ENCODE measurements around the gene JARID2.
"Not testable (repeated sequence)": the region's sequence is repeated elsewhere in the genome, so short reads cannot be mapped to it uniquely, and the experiment has no call there.

JARID2 gene

GRCh38 chr6:15287670-15288375 is 42.0 kb downstream of the JARID2 start:
- no peak for DNase-seq (ENCODE audit: low read depth in 2 of 2)

GRCh38 chr6:15288856-15289255 is 43.0 kb downstream of the JARID2 start:
- DNase-seq (ENCODE audit: low read depth in 2 of 2), result no peak

DNA sequence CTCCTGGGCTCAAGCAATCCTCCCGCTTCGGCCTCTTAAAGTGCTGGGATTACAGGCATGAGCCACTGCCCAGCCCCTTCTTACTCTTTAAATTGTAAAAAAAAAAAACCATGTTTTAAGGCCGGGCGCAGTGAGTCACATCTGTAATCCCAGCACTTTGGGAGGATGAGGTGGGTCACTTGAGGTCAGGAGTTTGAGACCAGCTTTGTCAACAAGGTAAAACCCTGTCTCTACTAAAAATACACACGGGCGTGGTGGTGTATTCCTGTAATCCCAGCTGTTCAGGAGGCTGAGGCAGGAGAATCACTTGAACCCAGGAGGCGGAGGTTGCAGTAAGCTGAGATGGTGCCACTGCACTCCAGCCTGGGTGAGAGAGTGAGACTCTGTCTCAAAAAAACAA is 43.6 kb downstream of the JARID2 start:
- not testable (repeated sequence) for DNase-seq (ENCODE audit: low read depth in 2 of 2)

DNA sequence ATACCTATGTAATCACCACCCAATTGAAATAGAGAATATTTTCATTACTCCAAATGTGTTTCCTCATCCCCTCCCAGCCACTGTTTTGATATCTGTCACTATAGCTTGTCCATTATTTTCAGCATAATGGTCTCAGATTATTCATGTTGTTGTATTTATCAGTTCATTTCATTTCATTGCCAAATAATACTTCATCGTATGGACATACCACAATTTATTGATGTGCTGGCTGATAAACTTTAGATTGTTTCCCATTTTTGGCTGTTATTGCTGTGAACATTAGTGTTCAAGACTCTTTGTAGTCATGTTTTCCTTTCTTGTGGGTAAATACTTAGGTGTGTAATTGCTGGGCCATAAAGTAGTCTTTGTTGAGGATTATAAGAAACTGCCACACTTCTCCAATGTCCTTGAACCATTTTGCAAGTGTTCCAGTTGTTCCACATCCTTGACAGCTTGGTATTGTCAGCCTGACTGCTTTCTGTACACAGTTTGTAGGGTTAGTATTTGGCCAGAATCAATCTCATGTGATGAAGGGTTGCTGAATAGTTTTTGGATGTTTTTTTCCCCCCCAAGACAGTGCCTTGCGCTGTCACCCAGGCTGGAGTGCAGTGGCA is 44.3 kb downstream of the JARID2 start:
- no peak for DNase-seq (ENCODE audit: low read depth in 2 of 2)

GRCh38 chr6:15290962-15291704 is 45.3 kb downstream of the JARID2 start:
- no peak for DNase-seq (ENCODE audit: low read depth in 2 of 2)

- no peak for DNase-seq (ENCODE audit: low read depth in 2 of 2)
These were observed 46.9 kb downstream of the JARID2 start for GRCh38 chr6:15292721-15293302.

GRCh38 chr6:15293674-15294073 is 47.8 kb downstream of the JARID2 start:
- no peak for DNase-seq (ENCODE audit: low read depth in 2 of 2)

GRCh38 chr6:15294504-15294903 is 48.6 kb downstream of the JARID2 start:
- no peak for DNase-seq (ENCODE audit: low read depth in 2 of 2)

GRCh38 chr6:15296249-15296648 is 50.4 kb downstream of the JARID2 start:
- no peak for DNase-seq (ENCODE audit: low read depth in 2 of 2)

GRCh38 chr6:15296735-15297134 is 50.9 kb downstream of the JARID2 start:
- peak in 1 of 2 donors; percentile 10 for DNase-seq (ENCODE audit: low read depth in 2 of 2)

GRCh38 chr6:15297167-15297566 is 51.3 kb downstream of the JARID2 start:
- not testable (repeated sequence) for DNase-seq (ENCODE audit: low read depth in 2 of 2)

GRCh38 chr6:15297895-15298590 is 52.2 kb downstream of the JARID2 start:
- DNase-seq (ENCODE audit: low read depth in 2 of 2), result no peak

GRCh38 chr6:15299430-15300131 is 53.7 kb downstream of the JARID2 start:
- peak; percentile 22 to 38 for DNase-seq (ENCODE audit: low read depth in 2 of 2)

GRCh38 chr6:15301179-15302006 is 55.5 kb downstream of the JARID2 start:
- no peak for DNase-seq (ENCODE audit: low read depth in 2 of 2)

DNA sequence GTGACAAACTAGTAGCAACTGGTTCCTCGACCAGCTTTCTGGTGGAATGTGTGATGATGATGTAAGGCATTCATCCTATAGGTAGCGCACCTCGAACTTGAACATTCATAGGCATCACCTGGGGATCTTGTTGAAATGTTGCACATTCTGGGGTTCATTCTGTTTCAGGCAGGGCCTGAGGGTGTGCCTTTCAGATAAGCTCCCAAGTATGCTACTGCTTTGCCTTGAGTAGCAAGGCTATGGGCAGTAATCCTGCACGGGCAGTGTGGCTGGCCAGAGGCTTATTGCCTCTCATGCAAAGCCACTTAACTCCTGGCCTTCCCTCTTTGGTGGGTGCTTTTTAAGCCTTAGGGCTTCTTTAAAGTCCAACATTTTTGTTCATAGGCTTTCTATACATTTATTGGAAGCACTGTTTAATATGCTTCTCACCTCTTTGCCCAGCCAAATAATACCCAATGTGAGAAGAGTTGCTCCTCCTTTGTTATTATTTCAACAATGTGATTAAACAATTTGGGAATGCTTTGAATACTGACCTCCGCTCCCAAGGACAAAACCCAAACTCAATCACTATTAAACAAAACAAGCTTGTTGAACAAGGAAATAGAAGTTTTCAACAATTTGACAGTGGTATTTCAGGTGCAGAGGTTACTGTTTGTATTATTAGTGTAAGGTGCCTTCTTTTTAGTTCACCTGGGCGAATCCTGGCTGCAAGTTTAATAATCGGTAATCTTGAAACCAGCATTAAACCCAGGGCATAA is 57.5 kb downstream of the JARID2 start:
- no peak for DNase-seq (ENCODE audit: low read depth in 2 of 2)

- no peak for DNase-seq (ENCODE audit: low read depth in 2 of 2)
These were observed 58.0 kb downstream of the JARID2 start for GRCh38 chr6:15303920-15304291.

DNA sequence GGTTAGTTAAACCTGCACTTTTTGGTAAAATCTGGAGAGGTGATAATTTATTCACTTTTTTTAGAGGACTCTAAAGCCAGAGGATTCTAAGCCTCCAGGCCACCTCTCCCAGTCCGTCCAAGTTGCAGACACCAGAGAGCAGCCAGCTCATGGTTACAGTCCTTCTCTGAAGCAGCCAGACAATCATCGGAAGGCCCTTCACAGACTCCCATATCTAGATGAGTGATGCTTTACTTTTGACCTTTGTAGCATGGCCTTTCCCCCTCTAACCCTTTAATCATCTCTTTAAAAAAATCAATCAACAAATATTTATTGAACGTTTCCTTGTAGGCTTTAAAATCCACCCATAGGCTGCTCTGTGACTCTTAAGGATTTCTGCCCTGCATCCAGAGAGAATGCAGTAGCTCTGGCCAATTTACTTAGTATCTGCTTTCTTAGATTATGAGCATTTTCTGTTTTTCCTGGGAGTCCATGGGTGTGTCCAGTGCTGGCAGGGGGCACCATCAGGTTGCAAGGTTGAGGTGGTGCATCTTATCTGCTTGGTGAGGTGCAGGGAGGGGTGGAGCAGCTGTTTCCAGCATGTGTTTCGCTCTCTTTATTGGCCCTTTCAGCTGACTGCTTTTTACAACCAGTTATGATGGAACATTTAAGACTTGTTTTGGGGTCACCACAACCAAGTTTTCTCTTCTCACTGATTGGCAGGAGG is 58.6 kb downstream of the JARID2 start:
- DNase-seq (ENCODE audit: low read depth in 2 of 2), result no peak

DNA sequence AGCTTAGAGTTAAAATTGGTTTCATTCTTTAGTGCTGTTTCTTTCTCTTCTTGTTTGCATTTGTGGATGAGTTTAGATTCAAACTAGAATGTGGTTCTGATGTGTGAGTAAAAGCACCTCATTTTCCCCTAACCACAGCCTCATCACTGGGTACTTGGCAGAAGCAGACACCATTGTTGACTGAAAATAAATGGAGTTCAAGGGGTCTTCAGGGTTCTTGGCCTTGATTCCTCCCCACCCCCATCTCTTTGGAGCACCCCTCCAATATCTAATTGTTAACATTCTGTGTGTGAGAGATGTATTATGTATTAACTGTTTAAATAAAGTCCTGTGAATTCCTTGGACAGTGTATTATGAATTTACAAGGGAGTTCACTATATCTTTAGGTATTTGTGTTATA is 59.6 kb downstream of the JARID2 start:
- no peak for DNase-seq (ENCODE audit: low read depth in 2 of 2)

GRCh38 chr6:15305909-15306308 is 60.0 kb downstream of the JARID2 start:
- no peak for DNase-seq (ENCODE audit: low read depth in 2 of 2)

All from activated CD8-positive, alpha-beta memory T cell treated with anti-CD3 and anti-CD28 coated beads for 4 hours (primary cell).